Activated naive CD4-positive, alpha-beta T cell treated with Interleukin-2 at 50 U/mL for 16 hours (primary cell): ENCODE results near the gene HOXC12.

Experiments
- DNase-seq: peaks from one replicate; pipeline ENCODE4 v3.0.0-alpha.2; 2020

HOXC12 gene

GRCh38 chr12:53985692-53985993 is 30.9 kb downstream of the HOXC12 start:
- DNase-seq = no peak

GRCh38 chr12:53985994-53986685 is 31.4 kb downstream of the HOXC12 start:
- no peak for DNase-seq

- no peak for DNase-seq
These were observed 32.2 kb downstream of the HOXC12 start for GRCh38 chr12:53986686-53987483.

DNA sequence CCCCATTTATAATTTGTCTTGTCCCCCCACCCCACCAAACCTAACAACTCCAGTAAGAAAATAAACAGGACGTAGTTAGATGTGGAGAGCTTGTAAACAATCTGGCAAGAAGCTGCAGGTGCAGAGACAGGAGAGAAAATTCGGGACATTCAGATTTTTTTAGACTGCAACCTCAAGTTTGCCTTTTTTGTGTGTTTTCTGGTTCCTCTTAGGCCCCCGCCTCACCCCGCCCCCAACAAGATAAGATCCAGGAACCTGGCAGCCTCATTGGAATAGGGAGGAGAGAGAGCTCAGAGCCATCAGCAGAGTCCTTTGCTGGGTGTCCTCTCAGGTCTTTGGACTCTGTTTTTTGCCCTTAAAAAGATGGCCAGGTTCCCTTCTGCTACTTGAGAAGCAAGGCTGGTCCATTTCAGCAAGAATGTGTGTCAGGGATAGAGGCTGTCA is 33.1 kb downstream of the HOXC12 start:
- no peak for DNase-seq

GRCh38 chr12:53988541-53989226 is 34.0 kb downstream of the HOXC12 start:
- DNase-seq = no peak

GRCh38 chr12:53989227-53990113 is 34.8 kb downstream of the HOXC12 start:
- DNase-seq = no peak

DNA sequence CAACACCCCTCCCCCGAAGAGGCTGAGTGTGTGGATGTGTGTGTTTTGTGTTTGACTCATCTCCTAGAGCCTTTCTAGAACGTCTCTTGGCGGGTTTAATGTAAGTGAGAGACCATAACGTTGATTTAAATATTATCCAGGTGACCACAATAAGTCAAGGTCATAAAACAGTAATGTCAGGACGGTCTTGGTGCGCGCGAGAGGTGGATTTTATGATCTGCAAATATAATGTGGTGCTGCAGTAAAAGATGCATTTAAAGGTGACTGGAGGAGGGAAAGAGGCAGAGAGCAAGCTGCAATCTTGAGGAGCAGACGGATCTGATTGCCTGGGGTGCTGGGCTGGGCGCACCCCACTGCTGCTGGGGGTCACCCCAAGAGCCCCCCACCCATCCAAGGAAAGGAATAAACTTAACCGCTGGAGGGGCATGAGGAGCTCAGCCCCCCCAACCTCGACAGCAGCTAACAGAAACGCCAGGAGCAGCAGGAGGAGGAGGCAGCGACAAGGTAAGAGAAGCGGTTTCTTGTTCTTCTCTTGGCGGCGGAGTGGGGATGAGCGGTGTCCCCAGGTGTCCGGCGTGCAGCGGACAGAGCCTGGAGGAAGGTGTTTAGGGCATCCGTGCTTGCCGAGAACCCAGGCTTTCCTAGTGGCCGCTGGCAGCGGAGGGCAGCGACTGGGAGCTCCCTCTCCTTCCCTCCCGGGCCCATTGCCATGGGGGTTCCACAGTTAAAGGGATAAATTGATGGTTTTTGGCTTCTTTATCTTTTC is 35.8 kb downstream of the HOXC12 start:
- no peak for DNase-seq

GRCh38 chr12:53991077-53991460 is 36.4 kb downstream of the HOXC12 start:
- no peak for DNase-seq

DNA sequence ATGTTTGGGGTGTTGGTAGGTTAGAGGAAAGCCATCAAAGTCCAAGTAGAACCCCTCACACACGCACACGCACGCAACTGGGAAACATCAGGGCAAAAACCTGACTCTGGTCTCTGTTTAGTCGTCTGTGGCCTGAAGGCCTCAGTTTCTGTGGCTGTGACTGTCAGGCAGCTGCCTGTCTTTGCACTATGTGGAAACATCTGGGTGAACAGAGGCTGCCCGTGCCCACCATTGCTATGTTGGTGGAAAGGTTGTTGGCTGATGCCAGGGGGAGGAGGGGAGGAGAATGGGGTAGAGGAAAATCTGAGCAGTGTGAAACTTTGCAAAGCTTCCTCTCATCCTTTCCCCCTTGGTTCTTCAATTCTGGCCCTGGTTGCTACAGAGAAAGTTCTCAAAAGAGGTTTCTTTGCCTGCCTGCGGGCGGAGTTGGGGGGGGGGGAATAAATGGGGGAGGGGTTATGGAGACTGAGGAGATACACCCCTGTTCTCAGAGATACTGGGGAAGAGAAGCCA is 37.7 kb downstream of the HOXC12 start:
- no peak for DNase-seq

DNA sequence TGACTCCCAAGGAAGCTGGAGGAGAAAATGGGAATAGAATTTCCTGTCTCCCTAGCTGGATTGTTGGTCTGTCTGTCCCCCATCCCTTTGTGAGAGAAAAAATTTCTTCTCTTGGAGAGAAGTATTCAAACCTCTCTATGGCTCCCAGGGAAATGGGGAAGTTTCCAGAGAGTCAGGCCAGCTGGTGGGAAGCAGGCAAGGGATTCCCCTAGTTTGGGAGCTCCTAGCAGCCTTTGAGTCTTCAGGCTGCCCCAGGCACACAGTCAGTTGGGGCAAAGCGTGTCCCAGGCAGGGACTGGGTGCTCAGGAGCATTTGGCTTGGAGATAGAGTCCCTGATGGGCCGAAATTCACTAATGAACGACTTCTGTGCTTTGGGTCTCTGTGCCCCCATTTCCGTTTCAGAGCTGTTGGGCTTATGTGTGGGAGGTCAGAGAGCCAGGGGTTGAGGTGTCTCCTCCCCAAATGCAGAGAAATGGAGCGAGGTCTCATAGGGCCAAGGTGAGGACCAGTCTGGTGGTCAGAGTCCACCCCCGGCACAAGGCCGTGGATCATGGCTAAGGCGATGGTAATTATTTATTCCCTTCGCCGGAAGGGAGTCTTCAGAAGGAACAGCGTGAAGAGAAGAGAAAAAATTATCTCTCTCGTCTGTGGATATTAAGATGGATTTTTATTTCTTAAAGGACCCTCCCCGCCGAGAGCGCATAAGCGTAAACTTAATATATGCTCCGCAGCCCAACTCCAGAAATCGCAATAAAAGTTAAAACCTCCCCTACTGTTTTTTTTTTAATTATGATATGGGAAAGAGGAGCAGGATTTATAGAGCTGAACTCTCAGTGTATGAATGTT is 38.7 kb downstream of the HOXC12 start:
- DNase-seq = no peak

GRCh38 chr12:53994009-53994263 is 39.2 kb downstream of the HOXC12 start:
- no peak for DNase-seq

DNA sequence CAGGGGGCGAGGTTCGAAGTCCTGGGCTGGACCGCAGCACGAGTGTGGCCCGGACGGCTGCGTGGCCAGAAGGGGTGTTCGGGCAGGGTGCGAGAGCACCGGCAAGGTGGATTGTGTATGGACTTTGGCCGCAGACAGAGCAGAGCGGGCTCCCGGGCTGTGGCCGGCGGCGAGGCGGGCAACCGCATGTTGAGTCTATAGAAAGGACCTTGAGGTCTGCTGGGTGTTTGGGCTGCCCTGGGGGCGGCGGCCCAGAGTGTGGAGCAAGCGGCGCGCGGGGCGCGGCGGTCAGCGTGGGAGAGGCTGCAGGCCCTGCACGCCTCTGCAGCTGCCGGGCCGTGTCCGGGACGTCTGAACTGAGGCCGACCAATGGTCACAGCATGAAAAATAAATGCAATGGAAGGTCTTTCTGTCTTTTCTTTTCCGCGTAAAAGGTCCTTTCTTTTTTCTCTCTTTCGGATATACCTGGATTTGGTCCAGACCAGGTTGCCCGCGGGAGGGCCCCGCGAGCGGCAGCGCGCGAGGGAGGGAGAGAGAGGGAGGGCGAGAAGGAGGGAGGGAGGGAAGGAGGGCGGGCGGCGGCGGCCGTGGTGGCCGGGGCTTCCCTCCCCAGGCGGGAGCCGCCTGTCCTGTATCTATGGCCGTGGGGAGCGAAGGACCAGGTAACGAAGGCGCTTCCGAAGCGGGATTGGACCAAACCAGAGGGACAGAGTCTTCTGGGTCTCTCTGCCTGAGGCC is 39.7 kb downstream of the HOXC12 start:
- DNase-seq = no peak

DNA sequence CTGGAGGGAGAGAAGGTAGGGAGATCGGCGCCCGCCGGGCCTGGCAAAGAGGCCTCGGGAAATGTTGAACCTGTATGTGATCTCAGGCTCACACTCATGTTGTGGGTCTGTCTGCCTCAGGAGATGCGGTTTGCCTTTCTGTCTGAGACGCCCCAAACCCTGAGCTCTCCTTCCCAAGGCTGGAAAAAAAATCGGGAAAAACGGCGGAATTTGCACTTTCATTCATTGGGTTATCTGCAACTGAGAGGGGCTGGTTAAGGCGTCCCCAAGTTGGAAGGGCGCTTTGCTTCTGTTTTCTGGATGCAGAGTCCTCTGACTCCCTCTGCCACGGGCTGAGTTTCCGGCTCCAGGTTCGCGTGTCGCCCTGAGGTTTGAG is 40.3 kb downstream of the HOXC12 start:
- peak; percentile 27 for DNase-seq

DNA sequence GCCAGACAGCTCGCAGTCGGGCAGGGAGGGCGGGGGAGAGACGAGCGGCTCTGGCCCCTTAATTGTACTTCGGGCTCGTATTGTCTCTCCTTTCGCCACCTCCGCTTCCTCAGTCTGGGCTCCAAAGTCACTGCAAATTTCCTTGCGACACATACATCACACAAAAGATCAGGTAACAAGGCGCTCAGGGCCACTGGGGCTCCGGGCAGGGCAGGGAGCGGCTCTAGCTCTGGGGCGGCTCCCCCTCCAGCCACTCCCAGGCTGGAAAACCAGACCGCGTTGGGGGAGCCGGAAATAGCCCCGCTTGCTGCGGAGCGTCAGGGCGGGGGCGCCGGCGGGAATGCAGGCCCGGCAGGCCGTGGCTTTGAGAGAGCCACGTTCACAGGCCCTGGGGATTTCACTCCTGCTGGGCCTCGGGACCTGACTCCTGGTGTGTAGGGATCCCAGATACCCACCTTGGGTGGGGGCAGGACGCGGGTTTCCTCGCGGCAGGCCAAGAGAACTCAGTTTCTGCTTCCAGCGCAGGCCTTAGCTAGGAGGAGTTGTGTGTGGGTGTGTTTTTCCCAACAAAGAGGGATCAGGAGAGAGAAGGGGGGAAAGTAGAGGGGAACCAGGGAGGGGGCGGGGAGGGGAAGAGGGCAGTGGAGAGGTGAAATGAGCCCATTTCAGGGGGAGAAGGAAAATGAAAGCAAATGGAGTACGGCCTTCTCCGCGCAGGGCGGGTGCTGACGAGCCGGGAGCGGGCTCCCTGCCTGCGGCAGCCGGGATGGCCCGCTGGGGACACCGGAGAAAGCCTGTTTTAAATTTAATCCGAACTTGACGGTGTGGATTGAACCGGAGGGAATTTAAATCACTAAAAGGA is 40.9 kb downstream of the HOXC12 start:
- DNase-seq = no peak

DNA sequence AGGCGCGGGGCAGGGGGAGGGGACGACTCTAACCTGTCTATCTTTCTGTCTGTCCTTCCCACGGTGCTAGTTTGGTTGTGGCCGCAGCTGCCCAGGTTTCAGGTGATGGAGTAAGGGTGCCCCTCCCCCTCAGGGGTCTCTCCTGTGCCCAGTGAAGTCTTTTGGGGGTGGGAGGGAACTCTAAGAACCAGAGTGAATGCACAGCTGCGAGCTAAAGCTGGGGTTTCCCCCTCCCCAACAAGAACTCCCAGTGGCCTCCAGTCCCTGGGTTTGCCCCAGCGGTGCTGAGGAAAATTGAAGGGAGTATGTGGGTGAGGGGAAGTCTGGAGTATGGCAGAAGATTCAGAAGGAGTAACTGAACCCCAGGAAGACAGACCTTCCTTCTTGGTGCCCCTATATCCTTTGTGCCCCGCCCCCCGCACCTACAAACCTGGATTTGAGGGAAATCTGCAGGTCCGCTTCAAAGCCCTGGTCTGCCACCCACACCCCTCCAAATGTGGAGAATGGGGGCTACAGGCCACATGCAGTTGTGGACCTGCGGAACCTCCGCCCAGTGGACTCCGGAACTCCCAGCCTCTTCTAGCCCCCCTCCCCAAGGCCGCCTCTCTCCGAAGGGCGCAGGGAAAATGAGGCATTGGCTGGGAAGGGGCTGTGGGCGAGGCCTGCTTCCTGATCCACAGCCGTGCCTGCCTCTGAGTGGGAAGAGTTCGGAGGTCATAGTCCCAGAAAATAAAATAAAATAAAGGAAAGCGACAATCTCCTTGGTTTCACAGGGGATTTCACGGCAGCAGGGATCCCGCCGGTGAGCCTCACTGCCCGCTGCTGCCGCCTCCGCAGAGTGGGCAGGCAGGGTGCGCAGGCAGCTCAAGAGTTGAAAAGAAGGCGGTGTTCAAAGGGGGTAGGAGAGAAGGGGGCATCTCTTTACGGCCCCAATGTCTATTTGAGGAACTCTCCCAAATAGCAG is 41.8 kb downstream of the HOXC12 start:
- no peak for DNase-seq

DNA sequence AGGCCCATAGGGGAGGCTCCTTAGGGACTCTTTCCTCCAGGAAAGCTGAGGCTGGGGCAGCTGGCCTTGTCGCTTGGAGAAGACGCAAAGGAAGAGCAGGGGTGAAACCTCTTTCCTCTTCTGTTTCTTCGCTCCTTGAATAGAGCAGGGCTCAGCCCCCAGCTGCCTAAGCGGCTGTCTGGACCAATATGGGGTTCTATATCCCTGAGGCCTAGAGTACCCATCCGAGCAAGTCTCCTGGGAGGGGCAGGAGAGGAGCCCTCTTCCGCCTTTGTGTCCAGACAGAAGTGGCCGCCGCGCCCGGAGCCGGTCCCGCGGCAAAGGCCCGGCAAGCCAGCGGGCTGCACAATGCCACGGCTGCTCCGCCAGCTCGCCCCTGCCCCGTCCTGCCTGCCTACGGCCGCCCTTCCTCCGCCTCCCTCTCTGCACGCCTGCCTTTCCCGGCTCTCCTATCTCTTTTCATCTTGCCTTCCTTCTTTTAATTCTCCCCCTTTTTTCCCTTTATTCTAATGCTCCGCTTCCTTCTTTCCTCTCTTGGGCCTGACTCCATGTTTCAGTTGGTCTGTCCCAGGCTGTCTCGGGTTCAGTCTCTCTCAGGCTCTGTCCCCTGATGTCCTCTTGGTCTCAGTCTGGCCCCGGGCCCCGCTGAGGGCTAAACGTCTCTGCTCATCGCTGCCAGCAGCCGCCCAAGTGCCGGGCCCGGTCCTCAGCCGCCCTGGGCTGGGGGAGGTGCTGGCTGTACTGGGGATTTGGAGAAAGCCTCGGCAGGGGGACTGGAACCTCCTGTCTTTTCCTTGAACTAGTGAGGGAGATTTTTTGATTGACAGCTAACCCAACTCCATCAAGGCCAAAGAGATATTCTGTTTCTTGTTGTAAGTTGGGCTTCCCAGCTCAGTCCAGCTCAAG is 42.8 kb downstream of the HOXC12 start:
- no peak for DNase-seq
